ENCODE measurements around the gene TENM4.

TENM4 gene

DNA sequence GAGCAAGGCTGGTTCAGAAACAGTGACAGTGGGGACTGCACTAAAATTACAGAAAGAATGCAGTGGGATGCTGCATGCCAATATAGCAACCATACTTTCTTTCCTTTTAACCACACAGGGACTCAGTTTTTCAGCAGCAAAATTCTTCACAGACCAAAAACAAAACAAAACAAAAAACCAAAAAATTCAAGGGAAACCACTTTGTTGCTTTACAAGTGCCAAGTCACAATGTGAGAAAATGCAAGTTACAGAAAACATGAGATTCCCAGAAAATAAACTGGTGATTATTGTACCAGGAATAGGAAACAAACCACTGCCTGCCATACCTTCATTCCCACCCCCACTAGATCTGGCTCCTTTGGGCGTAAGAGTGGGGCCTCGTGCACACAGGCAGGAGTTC is 52.6 kb downstream of the TENM4 start:
- TF ChIP-seq EGR1 (IDR thresholded peaks at IDR 0.05) (no peak), CEBPB (IDR thresholded peaks at IDR 0.05) (no peak), EP300 (IDR thresholded peaks at IDR 0.05; ENCODE audit: borderline replicate concordance) (no peak), YY1 (IDR thresholded peaks at IDR 0.05; ENCODE audit: low read depth) (no peak), ZBTB7A (IDR thresholded peaks at IDR 0.05; ENCODE audit: low read depth) (no peak), RAD21 (IDR thresholded peaks at IDR 0.05; ENCODE audit: low read depth) (no peak), TAF1 (IDR thresholded peaks at IDR 0.05; ENCODE audit: low read depth) (no peak), FOXM1 (IDR thresholded peaks at IDR 0.05; ENCODE audit: borderline replicate concordance, low read depth) (no peak), MAX (IDR thresholded peaks at IDR 0.05) (no peak), CREB1 (IDR thresholded peaks at IDR 0.05; ENCODE audit: low read depth) (no peak), TCF12 (IDR thresholded peaks at IDR 0.05; ENCODE audit: low read depth) (no peak), NFIC (IDR thresholded peaks at IDR 0.05) (no peak), TEAD4 (IDR thresholded peaks at IDR 0.05) (no peak), USF1 (IDR thresholded peaks at IDR 0.05) (no peak)
- TF ChIP-seq, protein P1, sequence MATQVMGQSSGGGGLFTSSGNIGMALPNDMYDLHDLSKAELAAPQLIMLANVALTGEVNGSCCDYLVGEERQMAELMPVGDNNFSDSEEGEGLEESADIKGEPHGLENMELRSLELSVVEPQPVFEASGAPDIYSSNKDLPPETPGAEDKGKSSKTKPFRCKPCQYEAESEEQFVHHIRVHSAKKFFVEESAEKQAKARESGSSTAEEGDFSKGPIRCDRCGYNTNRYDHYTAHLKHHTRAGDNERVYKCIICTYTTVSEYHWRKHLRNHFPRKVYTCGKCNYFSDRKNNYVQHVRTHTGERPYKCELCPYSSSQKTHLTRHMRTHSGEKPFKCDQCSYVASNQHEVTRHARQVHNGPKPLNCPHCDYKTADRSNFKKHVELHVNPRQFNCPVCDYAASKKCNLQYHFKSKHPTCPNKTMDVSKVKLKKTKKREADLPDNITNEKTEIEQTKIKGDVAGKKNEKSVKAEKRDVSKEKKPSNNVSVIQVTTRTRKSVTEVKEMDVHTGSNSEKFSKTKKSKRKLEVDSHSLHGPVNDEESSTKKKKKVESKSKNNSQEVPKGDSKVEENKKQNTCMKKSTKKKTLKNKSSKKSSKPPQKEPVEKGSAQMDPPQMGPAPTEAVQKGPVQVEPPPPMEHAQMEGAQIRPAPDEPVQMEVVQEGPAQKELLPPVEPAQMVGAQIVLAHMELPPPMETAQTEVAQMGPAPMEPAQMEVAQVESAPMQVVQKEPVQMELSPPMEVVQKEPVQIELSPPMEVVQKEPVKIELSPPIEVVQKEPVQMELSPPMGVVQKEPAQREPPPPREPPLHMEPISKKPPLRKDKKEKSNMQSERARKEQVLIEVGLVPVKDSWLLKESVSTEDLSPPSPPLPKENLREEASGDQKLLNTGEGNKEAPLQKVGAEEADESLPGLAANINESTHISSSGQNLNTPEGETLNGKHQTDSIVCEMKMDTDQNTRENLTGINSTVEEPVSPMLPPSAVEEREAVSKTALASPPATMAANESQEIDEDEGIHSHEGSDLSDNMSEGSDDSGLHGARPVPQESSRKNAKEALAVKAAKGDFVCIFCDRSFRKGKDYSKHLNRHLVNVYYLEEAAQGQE (IDR thresholded peaks at IDR 0.05; ENCODE audit: low read depth), result no peak

- TF ChIP-seq CEBPB (IDR thresholded peaks at IDR 0.05) (no peak), CREB1 (IDR thresholded peaks at IDR 0.05; ENCODE audit: low read depth) (no peak), YY1 (IDR thresholded peaks at IDR 0.05; ENCODE audit: low read depth) (no peak), ZBTB7A (IDR thresholded peaks at IDR 0.05; ENCODE audit: low read depth) (no peak), TCF12 (IDR thresholded peaks at IDR 0.05; ENCODE audit: low read depth) (no peak), NFIC (IDR thresholded peaks at IDR 0.05) (no peak), TAF1 (IDR thresholded peaks at IDR 0.05; ENCODE audit: low read depth) (no peak), USF1 (IDR thresholded peaks at IDR 0.05) (no peak), EGR1 (IDR thresholded peaks at IDR 0.05) (no peak), TEAD4 (IDR thresholded peaks at IDR 0.05) (no peak), RAD21 (IDR thresholded peaks at IDR 0.05; ENCODE audit: low read depth) (no peak), FOXM1 (IDR thresholded peaks at IDR 0.05; ENCODE audit: borderline replicate concordance, low read depth) (no peak)
- TF ChIP-seq, protein P1 (IDR thresholded peaks at IDR 0.05; ENCODE audit: low read depth), result no peak
Observed at GRCh38 chr11:79383874-79384273, 57.0 kb downstream of the TENM4 start.

- TF ChIP-seq TAF1 (IDR thresholded peaks at IDR 0.05; ENCODE audit: low read depth), result no peak
- TF ChIP-seq USF1 (IDR thresholded peaks at IDR 0.05), result no peak
Observed at GRCh38 chr11:79382301-79383050, 58.4 kb downstream of the TENM4 start.

- TF ChIP-seq ZBTB7A (IDR thresholded peaks at IDR 0.05; ENCODE audit: low read depth) (no peak), TEAD4 (IDR thresholded peaks at IDR 0.05) (no peak), TCF12 (IDR thresholded peaks at IDR 0.05; ENCODE audit: low read depth) (no peak), CREB1 (IDR thresholded peaks at IDR 0.05; ENCODE audit: low read depth) (no peak), EP300 (IDR thresholded peaks at IDR 0.05; ENCODE audit: borderline replicate concordance) (no peak), NFIC (IDR thresholded peaks at IDR 0.05) (no peak), CEBPB (IDR thresholded peaks at IDR 0.05) (no peak), RAD21 (IDR thresholded peaks at IDR 0.05; ENCODE audit: low read depth) (no peak), TAF1 (IDR thresholded peaks at IDR 0.05; ENCODE audit: low read depth) (no peak), USF1 (IDR thresholded peaks at IDR 0.05) (no peak), FOXM1 (IDR thresholded peaks at IDR 0.05; ENCODE audit: borderline replicate concordance, low read depth) (no peak), YY1 (IDR thresholded peaks at IDR 0.05; ENCODE audit: low read depth) (no peak), MAX (IDR thresholded peaks at IDR 0.05) (no peak), EGR1 (IDR thresholded peaks at IDR 0.05) (no peak)
- TF ChIP-seq, protein P1 (IDR thresholded peaks at IDR 0.05; ENCODE audit: low read depth), result no peak
Observed at GRCh38 chr11:79381036-79381435, 59.8 kb downstream of the TENM4 start.

All from Ishikawa (cell line).